Activated CD8-positive, alpha-beta T cell treated with anti-CD3 and anti-CD28 coated beads, Interleukin-2, amount 10 ng/mL, durations not matched to agents 7 days and 5 days (primary cell): ENCODE results near the gene LCN2. TPM values are rescaled to one million over a fixed set of nuclear protein-coding genes. Genes with fewer than 3 reads are reported as not detected.
A peak's percentile ranks its signal among the peaks of the same experiment; 100 is the strongest.

ENCODE experiments used
- ATAC-seq: fragments of 150-1000 bp; cut with Tn5 transposase; one replicate; pipeline ENCODE4 v1.10.0; 2021; ENCODE audit warnings: moderate library complexity
- CTCF ChIA-PET: fragments of 350-600 bp; sonication (Branson Sonifier 250); formaldehyde crosslinking; loops from one replicate; lab custom pipeline; 2021; ENCODE audit warnings: antibody characterized with exemption; lab: Charles Lee
- POLR2A ChIA-PET: fragments of 350-600 bp; sonication (Branson Sonifier 250); formaldehyde crosslinking; loops from one replicate; lab custom pipeline; 2021; ENCODE audit warnings: antibody characterized with exemption; lab: Charles Lee
- DNase-seq: peaks from one replicate; pipeline ENCODE4 v3.0.0-alpha.2; 2020
- H3K27ac Mint-ChIP-seq: one replicate; pipeline ENCODE4 v1.8.0; 2021; ENCODE audit warnings: mild to moderate bottlenecking, mixed read lengths
- H3K27me3 Mint-ChIP-seq: one replicate; pipeline ENCODE4 v1.8.0; 2021; ENCODE audit warnings: low read depth, mixed read lengths
- H3K36me3 Mint-ChIP-seq: one replicate; pipeline ENCODE4 v1.8.0; 2021; ENCODE audit warnings: low read depth, mixed read lengths
- H3K4me1 Mint-ChIP-seq: one replicate; pipeline ENCODE4 v1.8.0; 2021; ENCODE audit warnings: low read depth, mixed read lengths
- H3K4me3 Mint-ChIP-seq: one replicate; pipeline ENCODE4 v1.8.0; 2021; ENCODE audit warnings: mild to moderate bottlenecking, mixed read lengths
- H3K9me3 Mint-ChIP-seq: one replicate; pipeline ENCODE4 v1.8.0; 2022; ENCODE audit warnings: mixed read lengths; ENCODE audit not compliant: insufficient read depth
- total RNA-seq, 2 experiments: library from RNA; stranded (reverse); gene quantifications; one replicate each; pipeline ENCODE4 v1.2.3, GENCODE V29; 2021

Gene LCN2
- not detected for total RNA-seq

DNA sequence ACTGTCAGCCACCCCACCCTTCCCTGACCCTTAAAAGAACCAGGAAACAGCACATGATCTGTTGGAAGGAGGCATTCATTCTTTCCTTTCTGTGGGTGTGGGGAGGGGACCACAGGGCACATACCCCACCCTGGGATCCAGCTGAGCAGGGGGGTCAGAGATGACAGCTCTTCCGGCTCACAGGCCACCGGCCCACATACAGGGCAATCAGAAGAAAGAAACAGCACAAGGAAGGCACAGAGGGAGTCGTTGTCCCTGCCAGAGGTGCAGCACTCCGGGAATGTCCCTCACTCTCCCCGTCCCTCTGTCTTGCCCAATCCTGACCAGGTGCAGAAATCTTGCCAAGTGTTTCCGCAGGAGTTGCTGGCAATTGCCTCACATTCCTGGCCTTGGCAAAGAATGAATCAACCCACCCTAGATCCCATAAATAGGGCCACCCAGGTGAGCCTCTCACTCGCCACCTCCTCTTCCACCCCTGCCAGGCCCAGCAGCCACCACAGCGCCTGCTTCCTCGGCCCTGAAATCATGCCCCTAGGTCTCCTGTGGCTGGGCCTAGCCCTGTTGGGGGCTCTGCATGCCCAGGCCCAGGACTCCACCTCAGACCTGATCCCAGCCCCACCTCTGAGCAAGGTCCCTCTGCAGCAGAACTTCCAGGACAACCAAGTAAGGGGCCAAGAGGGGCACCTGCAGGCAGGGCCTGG, at the start of gene LCN2:
Gene LCN2 (plus strand): TSS at position 453 of the 701 bp plus-strand sequence. CDS start 73 bp downstream, at position 526.
- no peak for DNase-seq
- Mint-ChIP-seq H3K4me3 (no peak within 1 kb of the TSS), H3K36me3 (no peaks in the 10 kb centered on the region), H3K4me1 (no peaks in the 10 kb centered on the region), H3K9me3 (no peaks in the 10 kb centered on the region), H3K27ac (no peak within 1 kb of the TSS), H3K27me3 (no peaks in the 10 kb centered on the region)
- ATAC-seq, result no peak
- ChIA-PET POLR2A (no interaction called here), CTCF (no interaction called here)

- DNase-seq (no peak), ATAC-seq (no peak)
- Mint-ChIP-seq H3K27ac (peak overlapping the region; percentile 72), H3K9me3 (no peaks in the 10 kb centered on the region), H3K4me3 (no peak overlapping the region), H3K4me1 (peaks cover 68% of the 10 kb centered on the region), H3K27me3 (no peaks in the 10 kb centered on the region), H3K36me3 (peaks cover 39% of the 10 kb centered on the region)
- ChIA-PET POLR2A (interaction anchor here (1.1 kb wide), 1 partner anchor 33 kb away, joined by 3 read pairs; the partner anchor contains the start of genes NAIF1 and SLC25A25), CTCF (interaction anchor here (1.3 to 2.4 kb wide), 3 partner anchors 15 to 65 kb away, joined by 3 to 15 read pairs (median 4); no protein-coding TSS in a partner anchor)
Measured at GRCh38 chr9:128099932-128100491, 49.2 kb upstream of the LCN2 start.

- no peaks in the 10 kb centered on the region for H3K27me3 Mint-ChIP-seq
- H3K4me1 Mint-ChIP-seq, result peaks cover 66% of the 10 kb centered on the region
- peaks cover 40% of the 10 kb centered on the region for H3K36me3 Mint-ChIP-seq
- H3K27ac Mint-ChIP-seq, result peak overlapping the region; percentile 39
- no peaks in the 10 kb centered on the region for H3K9me3 Mint-ChIP-seq
- POLR2A ChIA-PET, result no interaction called here
- DNase-seq, result no peak
- H3K4me3 Mint-ChIP-seq, result no peak overlapping the region
- no peak for ATAC-seq
- CTCF ChIA-PET, result interaction anchor here (1.3 to 2.4 kb wide), 3 partner anchors 16 to 65 kb away, joined by 3 to 15 read pairs (median 4); no protein-coding TSS in a partner anchor
Measured at GRCh38 chr9:128100581-128100980, 48.7 kb upstream of the LCN2 start.

- Mint-ChIP-seq H3K27me3 (no peaks in the 10 kb centered on the region), H3K9me3 (no peaks in the 10 kb centered on the region), H3K4me1 (peaks cover 66% of the 10 kb centered on the region), H3K27ac (peak overlapping the region; percentile 33), H3K36me3 (peaks cover 46% of the 10 kb centered on the region), H3K4me3 (no peak overlapping the region)
- ChIA-PET CTCF (interaction anchor here (1.7 to 2.4 kb wide), 2 partner anchors 17 to 66 kb away, joined by 4 to 15 read pairs; no protein-coding TSS in a partner anchor), POLR2A (no interaction called here)
- DNase-seq, result no peak
- no peak for ATAC-seq
Measured at GRCh38 chr9:128101231-128101661, 48.0 kb upstream of the LCN2 start.

GRCh38 chr9:128101690-128102089, 47.6 kb upstream of the LCN2 start:
- Mint-ChIP-seq H3K9me3 (no peaks in the 10 kb centered on the region), H3K4me3 (no peak overlapping the region), H3K36me3 (peaks cover 50% of the 10 kb centered on the region), H3K27ac (no peak overlapping the region), H3K4me1 (peaks cover 67% of the 10 kb centered on the region), H3K27me3 (no peaks in the 10 kb centered on the region)
- ChIA-PET CTCF (interaction anchor here (1.7 to 2.7 kb wide), 2 partner anchors 8 to 66 kb away, joined by 4 to 22 read pairs; no protein-coding TSS in a partner anchor), POLR2A (no interaction called here)
- no peak for ATAC-seq
- no peak for DNase-seq

DNA sequence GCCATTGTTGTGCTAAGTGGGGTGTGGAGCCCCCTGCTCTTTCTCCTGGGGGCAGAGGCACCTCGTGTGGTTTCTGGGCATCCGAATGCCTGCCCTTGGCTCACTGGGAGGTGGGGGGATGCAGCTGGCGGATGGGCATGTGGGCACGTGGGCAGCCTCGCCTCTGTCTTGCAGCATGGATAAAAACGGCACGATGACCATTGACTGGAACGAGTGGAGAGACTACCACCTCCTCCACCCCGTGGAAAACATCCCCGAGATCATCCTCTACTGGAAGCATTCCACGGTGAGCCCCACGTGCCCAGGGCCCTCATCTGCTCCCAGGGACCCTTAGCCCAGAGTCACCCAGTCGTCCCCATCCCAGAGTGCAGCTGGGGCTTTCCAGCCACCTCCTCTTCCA, 47.1 kb upstream of the LCN2 start:
- Mint-ChIP-seq H3K36me3 (peaks cover 55% of the 10 kb centered on the region), H3K27me3 (no peaks in the 10 kb centered on the region), H3K9me3 (no peaks in the 10 kb centered on the region), H3K4me1 (peaks cover 64% of the 10 kb centered on the region), H3K4me3 (no peak overlapping the region), H3K27ac (no peak overlapping the region)
- no peak for DNase-seq
- ATAC-seq, result no peak
- ChIA-PET POLR2A (no interaction called here), CTCF (interaction anchor here (2.6 to 2.7 kb wide), 2 partner anchors 8 to 30 kb away, joined by 13 to 22 read pairs; no protein-coding TSS in a partner anchor)

DNA sequence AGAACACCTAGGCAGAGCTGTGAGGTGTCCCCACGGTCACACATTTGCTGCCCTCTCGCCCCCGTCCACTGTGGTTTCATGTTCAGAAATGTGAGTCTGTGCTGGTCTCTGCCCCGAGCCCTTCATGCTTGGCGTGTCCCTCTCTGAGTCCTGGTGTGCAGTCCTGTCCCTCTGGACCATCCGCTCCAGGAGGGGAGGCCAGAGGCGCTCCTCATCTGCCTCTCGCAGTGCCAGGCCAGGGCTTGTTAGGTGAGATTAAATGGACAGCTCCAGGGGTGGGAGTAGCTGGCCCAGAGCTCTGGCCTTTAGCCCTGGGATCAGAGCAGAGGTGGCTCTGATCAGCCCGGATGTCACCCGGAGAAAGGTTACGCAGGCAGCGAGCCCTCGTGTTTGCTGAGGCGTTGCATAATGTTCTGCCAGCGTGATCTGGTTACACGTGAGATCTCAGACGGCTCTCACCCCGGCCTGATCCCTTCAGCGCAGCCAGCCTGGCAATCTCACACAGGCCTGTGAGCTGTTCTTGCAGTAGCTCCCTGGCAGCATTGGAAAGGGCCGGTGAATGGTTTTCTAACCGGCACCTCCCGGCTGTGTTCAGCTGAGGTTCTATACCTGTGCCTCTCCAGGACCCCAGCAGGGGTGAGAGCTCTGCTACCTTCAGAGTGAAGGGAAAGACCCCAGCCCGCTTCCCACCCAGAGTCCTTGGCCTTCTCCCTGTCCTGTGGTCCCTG, 46.2 kb upstream of the LCN2 start:
- POLR2A ChIA-PET, result interaction anchor here (0.7 kb wide), 1 partner anchor 166 kb away, joined by 3 read pairs; the partner anchor contains the start of gene DPM2
- peak overlapping the region; percentile 88 for H3K27ac Mint-ChIP-seq
- no peak for ATAC-seq
- no peaks in the 10 kb centered on the region for H3K27me3 Mint-ChIP-seq
- CTCF ChIA-PET, result interaction anchor here (1.1 to 3.2 kb wide), 6 partner anchors 9 to 31 kb away, joined by 3 to 24 read pairs (median 9); no protein-coding TSS in a partner anchor
- H3K36me3 Mint-ChIP-seq, result peaks cover 60% of the 10 kb centered on the region
- H3K4me1 Mint-ChIP-seq, result peaks cover 57% of the 10 kb centered on the region
- no peak for DNase-seq
- no peaks in the 10 kb centered on the region for H3K9me3 Mint-ChIP-seq
- H3K4me3 Mint-ChIP-seq, result no peak overlapping the region

GRCh38 chr9:128103589-128103962, 45.7 kb upstream of the LCN2 start:
- DNase-seq (peak; percentile 63), ATAC-seq (peak; percentile 69)
- Mint-ChIP-seq H3K36me3 (peaks cover 62% of the 10 kb centered on the region), H3K9me3 (no peaks in the 10 kb centered on the region), H3K27me3 (no peaks in the 10 kb centered on the region), H3K4me3 (no peak overlapping the region), H3K4me1 (peaks cover 51% of the 10 kb centered on the region), H3K27ac (peak overlapping the region; percentile 88)
- ChIA-PET POLR2A (interaction anchor here (0.7 kb wide), 1 partner anchor 166 kb away, joined by 3 read pairs; the partner anchor contains the start of gene DPM2), CTCF (interaction anchor here (1.1 to 3.2 kb wide), 6 partner anchors 10 to 31 kb away, joined by 3 to 24 read pairs (median 9); no protein-coding TSS in a partner anchor)

DNA sequence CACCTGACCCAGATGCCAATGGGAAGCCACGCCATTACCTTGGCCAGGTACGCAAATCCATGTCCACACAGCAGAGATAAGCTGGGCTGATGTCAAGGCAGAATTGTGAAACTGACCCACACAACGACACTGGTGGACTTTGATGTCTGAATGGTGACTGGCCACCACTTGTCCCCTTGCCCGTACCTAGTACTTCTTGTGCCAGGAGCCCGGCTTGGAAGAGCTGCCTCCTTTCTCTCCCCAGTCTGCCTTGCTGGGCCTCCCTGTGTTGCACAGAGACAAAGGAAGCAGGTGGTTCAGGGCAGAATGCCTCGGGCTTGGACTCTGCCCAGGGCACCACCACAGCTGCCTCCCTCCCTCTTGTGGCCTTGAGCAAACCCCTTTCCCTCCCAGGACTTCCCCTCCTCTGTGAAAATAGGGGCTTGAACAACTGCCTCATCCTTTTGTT, 45.1 kb upstream of the LCN2 start:
- Mint-ChIP-seq H3K36me3 (peaks cover 65% of the 10 kb centered on the region), H3K4me1 (peaks cover 45% of the 10 kb centered on the region), H3K27me3 (no peaks in the 10 kb centered on the region), H3K9me3 (no peaks in the 10 kb centered on the region), H3K4me3 (no peak overlapping the region), H3K27ac (peak overlapping the region; percentile 88)
- CTCF ChIA-PET, result interaction anchor here (0.6 to 3.2 kb wide), 9 partner anchors 10 to 150 kb away, joined by 3 to 24 read pairs (median 4); partner anchors contain the start of gene NAIF1
- no peak for ATAC-seq
- no peak for DNase-seq
- POLR2A ChIA-PET, result no interaction called here

- H3K4me3 Mint-ChIP-seq, result no peak overlapping the region
- no peak for ATAC-seq
- ChIA-PET POLR2A (interaction anchor here (0.8 kb wide), 1 partner anchor 18 kb away, joined by 4 read pairs; no protein-coding TSS in a partner anchor), CTCF (interaction anchor here (1.2 to 3.2 kb wide), 4 partner anchors 11 to 151 kb away, joined by 3 to 24 read pairs (median 4); no protein-coding TSS in a partner anchor)
- no peaks in the 10 kb centered on the region for H3K9me3 Mint-ChIP-seq
- H3K27me3 Mint-ChIP-seq, result no peaks in the 10 kb centered on the region
- H3K36me3 Mint-ChIP-seq, result peaks cover 67% of the 10 kb centered on the region
- DNase-seq, result no peak
- no peak overlapping the region for H3K27ac Mint-ChIP-seq
- peaks cover 32% of the 10 kb centered on the region for H3K4me1 Mint-ChIP-seq
Measured at GRCh38 chr9:128105538-128106175, 43.6 kb upstream of the LCN2 start.
